Kidney glomerular epithelial cell (primary cell): ENCODE measurements around the gene CDH24.

ENCODE experiments used
- DNase-seq: peaks from one replicate; lab custom pipeline; 2025; lab: John Stamatoyannopoulos, UW

CDH24 gene

GRCh38 chr14:23056956-23057756 is at the start of gene CDH24:
Gene CDH24, minus strand, starts transcription at chr14:23057520. Its CDS starts 1,787 bp downstream, at chr14:23055733.
- no peak for DNase-seq

- no peak for DNase-seq
Observed at GRCh38 chr14:23106747-23107045, 49.4 kb upstream of the CDH24 start.

DNA sequence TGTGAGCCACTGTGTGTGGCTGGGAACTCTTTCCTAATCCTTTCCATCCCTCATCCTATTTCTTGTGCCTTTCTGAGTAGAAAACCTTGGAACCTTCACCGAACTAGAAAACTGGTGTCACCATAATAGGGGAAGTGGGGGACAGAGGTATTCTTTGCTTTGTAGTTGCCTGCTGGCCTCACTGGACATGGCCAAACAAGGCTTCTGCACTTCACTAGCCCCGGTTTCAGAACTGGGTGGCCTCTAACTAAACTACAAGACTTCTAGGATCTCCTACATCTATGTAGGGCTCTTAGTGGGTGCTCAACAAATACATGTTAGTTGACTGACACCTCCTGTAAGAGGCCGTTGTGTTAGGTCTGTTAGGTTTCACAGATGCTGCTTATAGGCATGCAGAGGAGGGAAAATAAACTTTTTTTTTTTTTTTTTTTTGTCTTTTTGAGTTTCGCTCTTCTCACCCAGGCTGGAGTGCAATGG is 48.1 kb upstream of the CDH24 start:
- no peak for DNase-seq

GRCh38 chr14:23104591-23105347 is 47.4 kb upstream of the CDH24 start, which contains the start of gene CIROP:
Gene CIROP, minus strand, starts transcription at chr14:23104989. Its CDS starts 69 bp downstream, at chr14:23104920.
- DNase-seq = no peak

GRCh38 chr14:23104070-23104590 is 46.8 kb upstream of the CDH24 start:
- DNase-seq = no peak

- no peak for DNase-seq
Observed at GRCh38 chr14:23103581-23103980, 46.3 kb upstream of the CDH24 start.

DNA sequence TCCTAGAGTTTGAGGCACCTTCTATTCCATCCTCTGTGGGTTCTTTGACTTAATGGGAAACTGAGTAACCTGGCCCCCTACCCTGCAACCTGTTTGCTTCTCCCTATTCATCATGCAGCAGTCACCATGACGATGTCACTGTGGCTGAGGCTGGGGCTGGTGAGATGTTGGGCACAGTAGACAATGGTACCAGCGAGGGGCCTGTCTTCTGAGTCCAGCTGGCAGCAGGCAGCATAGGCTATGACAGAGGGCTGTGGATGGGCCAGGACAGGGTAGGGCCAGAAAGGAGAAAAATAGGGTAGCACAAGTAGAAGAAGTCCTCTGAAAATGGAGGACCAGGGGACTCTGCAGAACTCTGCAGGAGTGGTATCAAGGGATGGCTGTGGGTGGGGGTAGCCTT is 45.5 kb upstream of the CDH24 start:
- no peak for DNase-seq

DNA sequence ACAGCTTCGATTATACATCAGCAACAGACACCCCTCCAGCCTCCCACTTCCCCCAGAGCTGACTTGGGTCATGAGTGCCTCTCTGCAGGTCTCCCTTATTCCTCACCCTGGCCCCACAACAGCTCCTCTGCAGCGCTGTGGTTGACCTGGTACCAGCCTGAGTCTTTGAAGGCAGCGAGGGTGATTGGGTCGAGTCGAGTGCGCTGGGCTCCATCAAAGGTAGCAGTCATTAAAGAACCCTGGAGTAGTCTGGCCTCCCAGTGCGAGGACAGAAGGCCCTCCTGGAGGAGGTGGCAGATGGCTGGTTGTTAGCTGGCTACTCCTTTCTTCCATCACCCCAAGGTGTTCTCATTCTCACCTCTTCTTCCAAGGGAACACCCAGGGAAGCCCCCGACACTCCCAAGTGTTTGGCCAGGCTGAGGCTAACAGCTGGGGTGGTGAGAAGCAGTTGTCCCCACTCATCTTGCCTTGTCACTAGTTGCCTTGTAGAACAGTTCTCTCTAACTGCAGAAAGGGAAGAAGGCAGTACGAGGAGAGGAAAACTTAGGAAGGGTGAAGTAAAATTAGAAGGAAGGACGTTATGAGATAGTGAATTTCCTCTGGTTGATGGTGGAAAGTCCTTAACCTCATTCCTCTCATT is 44.8 kb upstream of the CDH24 start:
- no peak for DNase-seq

- no peak for DNase-seq
Observed at GRCh38 chr14:23101213-23101970, 44.1 kb upstream of the CDH24 start.

DNA sequence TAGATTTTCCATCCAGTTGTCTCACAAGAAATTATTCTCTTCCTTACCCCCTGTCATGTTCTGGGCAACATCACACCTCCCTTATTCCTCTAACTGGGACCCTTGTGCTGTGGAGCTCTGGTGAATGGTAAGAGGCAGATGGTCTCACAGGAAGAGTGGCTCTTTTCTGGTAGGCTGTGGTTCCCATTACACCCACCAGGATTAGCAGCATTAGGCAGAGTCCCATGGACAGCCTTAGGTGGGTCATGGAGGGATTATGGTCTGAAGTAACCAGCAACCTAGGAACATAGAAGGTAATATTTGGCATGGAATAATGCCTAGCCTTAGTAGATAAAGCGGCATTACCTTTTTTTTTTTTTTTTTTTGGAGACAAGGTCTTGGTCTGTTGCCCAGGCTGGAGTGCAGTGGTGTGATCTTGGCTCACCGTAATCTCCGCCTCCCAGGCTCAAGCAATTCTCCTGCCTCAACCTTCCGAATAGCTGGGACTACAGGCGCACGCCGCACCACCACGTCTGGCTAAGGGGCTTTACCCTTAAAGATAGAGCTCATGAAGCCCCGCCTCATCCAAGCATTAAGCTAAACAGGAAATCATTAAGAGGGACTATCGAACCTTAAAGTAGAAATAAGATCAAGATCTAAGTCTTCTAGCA is 42.0 kb upstream of the CDH24 start:
- DNase-seq = no peak

DNA sequence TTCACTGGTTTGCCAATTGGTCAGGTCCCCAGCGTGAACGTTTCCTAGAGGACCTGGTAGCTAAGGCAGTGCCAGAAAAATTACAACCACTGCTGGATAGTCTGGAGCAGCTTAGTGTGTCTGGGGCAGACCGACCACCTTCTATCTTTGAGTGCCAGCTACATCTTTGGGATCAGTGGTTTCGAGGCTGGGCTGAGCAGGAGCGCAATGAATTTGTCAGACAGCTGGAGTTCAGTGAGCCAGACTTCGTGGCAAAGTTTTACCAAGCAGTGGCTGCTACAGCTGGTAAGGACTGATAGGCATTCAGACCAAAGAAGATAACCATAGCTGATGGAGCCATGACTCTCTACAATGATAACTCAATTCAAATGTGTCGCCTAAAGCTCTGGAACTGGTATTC is 40.5 kb upstream of the CDH24 start:
- no peak for DNase-seq

GRCh38 chr14:23095196-23096108 is 38.1 kb upstream of the CDH24 start, which contains the start of gene C14orf119:
Gene C14orf119, plus strand, starts transcription at chr14:23095505. Its CDS starts 2,154 bp downstream, at chr14:23097659.
- DNase-seq = no peak

DNA sequence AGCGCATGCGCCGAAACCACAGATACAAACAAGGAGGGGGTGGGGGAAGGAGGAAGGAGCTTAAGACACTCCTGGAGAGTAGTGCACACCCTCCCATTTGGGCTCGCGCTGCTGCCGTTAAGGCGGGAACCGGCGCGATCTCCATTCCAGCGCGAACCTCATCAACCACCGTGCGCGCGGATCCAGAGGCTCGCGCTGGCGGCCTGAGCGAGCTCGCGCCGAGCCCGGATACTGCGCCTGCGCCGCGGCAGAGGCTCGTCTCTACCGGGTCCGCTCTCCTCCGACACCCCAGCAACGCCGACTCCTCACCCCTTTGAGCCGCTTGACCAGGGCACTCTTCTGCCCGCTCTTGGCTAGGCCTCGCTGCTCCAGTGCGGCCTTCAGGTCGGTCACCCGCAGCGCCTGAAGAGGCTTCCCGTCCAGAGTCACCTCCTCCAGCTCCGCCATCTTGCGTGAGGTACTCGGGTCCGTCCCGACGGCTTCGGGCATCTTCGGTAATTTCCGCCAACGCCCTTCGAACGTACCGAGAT is 37.4 kb upstream of the CDH24 start, which contains the start of gene ACIN1:
ACIN1 (minus strand) TSS at position 471 of the 530 bp plus-strand sequence; CDS start at position 447, 24 bp downstream.
- DNase-seq = no peak

DNA sequence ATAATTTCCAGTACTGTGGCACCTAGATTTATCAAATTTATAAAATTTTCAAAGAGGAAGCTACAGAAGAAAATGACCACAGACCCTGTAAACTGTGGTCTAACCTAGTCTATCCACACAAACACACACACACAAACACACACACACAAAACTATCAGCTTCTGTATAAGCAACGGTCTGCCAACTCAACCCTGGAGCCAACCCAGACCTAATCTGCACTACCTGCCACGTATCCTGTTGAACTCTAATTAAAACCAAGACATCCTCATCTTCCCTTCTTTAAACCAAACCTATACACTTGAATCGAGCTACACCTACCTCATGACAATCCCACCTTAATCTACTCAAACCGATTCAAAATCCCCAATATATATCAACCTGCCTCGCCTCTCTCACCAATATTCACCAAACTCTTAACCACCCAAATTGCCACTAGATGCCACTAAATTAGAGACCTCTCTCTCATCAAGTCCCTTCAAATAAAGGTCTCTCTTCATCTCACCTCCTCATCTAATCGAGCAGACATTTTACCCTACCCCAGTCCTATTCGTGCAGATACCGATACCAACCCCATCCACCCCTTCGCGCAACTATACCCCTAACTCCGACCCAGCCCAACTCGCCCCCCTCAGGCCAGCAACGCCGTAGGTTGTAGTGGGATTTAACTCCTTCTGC is 36.8 kb upstream of the CDH24 start:
- DNase-seq = no peak

DNA sequence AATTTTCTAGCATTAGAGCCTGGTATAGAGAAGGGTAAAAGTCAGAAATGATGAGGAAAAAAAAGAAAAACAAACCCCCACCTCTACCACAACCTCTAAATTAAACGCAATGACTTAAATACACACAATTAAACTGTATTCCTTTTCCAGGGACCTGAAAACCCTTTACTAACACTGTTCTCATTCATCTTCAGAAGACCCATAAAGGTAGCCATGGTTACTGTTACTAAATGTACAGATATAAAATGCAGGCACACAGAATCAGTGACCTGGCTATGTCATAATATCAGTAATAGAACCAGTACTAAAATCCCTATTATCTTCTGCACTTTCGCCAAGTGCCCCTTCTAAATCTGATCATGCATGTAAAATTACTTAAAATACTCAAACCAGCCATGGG is 36.2 kb upstream of the CDH24 start:
- DNase-seq = no peak

- DNase-seq = no peak
Observed at GRCh38 chr14:23093104-23093503, 35.8 kb upstream of the CDH24 start.

GRCh38 chr14:23091294-23092225 is 34.2 kb upstream of the CDH24 start:
- DNase-seq = no peak

DNA sequence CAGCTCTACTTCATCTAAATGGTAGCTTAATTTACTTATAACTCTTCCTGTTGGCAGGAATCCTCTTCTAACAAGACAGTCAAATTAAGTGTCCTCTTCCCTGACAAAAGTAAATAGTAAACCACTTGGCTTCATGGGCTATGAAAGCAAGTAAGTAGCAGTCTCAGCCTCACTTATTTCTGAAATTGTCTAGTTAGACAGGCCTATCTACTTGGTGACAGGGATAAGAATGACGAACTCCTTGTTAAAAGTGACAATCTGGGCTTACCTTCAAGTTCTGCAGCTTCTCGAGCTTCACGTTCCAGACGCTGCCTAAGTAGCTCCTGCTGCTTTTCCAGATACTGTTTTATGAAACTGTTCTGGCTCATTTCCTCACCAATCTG is 32.9 kb upstream of the CDH24 start:
- DNase-seq = no peak
